Gastroesophageal sphincter (tissue), 4 donors: ENCODE data around the gene NIT2. TPM values are rescaled to one million over a fixed set of nuclear protein-coding genes. Genes with fewer than 3 reads are reported as not detected.
A peak's percentile ranks its signal among the peaks of the same experiment; 100 is the strongest.

Experiments used
- ATAC-seq: fragments of 150-250 bp; one replicate; pipeline ENCODE4 v1.9.1; 2016; ENCODE audit warnings: mild to moderate bottlenecking, moderate library complexity
- H3K27ac ChIP-seq, 4 donors: fragments of 200-600 bp; sonication (generic) in 3 of 4; 1 replicate in 3 of 4; 2 replicates in 1 of 4; pipeline ENCODE4 v1.5.1; 2016 to 2019
- H3K27me3 ChIP-seq: fragments of 200-600 bp; sonication (generic); one replicate; pipeline ENCODE4 v1.5.1; 2019
- H3K36me3 ChIP-seq, 2 donors: fragments of 200-600 bp; sonication (generic); one replicate each; pipeline ENCODE4 v1.5.1; 2019; ENCODE audit warnings: control low read depth in 1 of 2
- H3K4me1 ChIP-seq, 3 donors: fragments of 200-600 bp; sonication (generic); 1 replicate in 2 of 3; 2 replicates in 1 of 3; pipeline ENCODE4 v1.5.1; 2016 to 2019; ENCODE audit warnings: control low read depth in 2 of 3
- H3K4me3 ChIP-seq, 2 donors: fragments of 200-600 bp; sonication (generic); one replicate each; pipeline ENCODE4 v1.5.1; 2019; ENCODE audit warnings: mild to moderate bottlenecking in 1 of 2, moderate library complexity in 1 of 2
- H3K9me3 ChIP-seq, 3 donors: fragments of 200-600 bp; sonication (generic); one replicate each; pipeline ENCODE4 v1.5.1; 2017 to 2019; ENCODE audit warnings: control low read depth in 2 of 3
- CTCF ChIP-seq, 4 experiments: fragments of 200-600 bp in 2 of 4; fragments of 450-650 bp in 2 of 4; sonication (generic) in 1 of 4; IDR thresholded peaks; one replicate each; pipeline ENCODE4 v1.5.1; 2017 to 2019; ENCODE audit warnings: antibody characterized with exemption in 4 of 4, mild to moderate bottlenecking in 2 of 4, moderate library complexity in 2 of 4
- EP300 ChIP-seq: sonication (generic); formaldehyde crosslinking; IDR thresholded peaks from one replicate; pipeline ENCODE4 v1.6.1; 2017; ENCODE audit warnings: antibody characterized with exemption, mild to moderate bottlenecking
- POLR2A ChIP-seq, 2 donors: fragments of 450-650 bp; IDR thresholded peaks; one replicate each; pipeline ENCODE4 v1.6.1; 2017; ENCODE audit warnings: antibody characterized with exemption in 2 of 2, mild to moderate bottlenecking in 2 of 2, moderate library complexity in 1 of 2
- POLR2AphosphoS5 ChIP-seq: sonication (generic); formaldehyde crosslinking; IDR thresholded peaks from one replicate; pipeline ENCODE4 v1.6.1; 2017; ENCODE audit warnings: antibody characterized with exemption
- WGBS, 2 donors: methylation state at CpG; one replicate each; pipeline ENCODE4 v1.1.5; 2018; ENCODE audit warnings: low coverage in 1 of 2; 5-methylcytosine and 5-hydroxymethylcytosine counted together
- total RNA-seq, 4 donors: library from RNA; depleted of rRNA; stranded (reverse); fragments of >200 nt; gene quantifications; one replicate each; pipeline ENCODE4 v1.1.0, GENCODE V29; 2016

The NIT2 gene
- total RNA-seq, 4 donors from 2014 or later = 13.0 to 39.7 (median 21.1) TPM

- H3K27ac ChIP-seq = no peak overlapping the region
- H3K4me1 ChIP-seq = peaks cover 0 to 15% (median 2%) of the 10 kb centered on the region in 3 donors
- WGBS, 2 donors = 89 to 100% methylated on average over 3 of the region's 5 CpGs
- H3K27me3 ChIP-seq = no peaks in the 10 kb centered on the region
- ATAC-seq = no peak
- peaks cover 0 to 11% of the 10 kb centered on the region in 2 donors for H3K36me3 ChIP-seq
- TF ChIP-seq CTCF (IDR thresholded peaks at IDR 0.05) (no peak), POLR2AphosphoS5 (no peak), POLR2A (IDR thresholded peaks at IDR 0.05) (no peak), EP300 (no peak)
- no peak overlapping the region for H3K4me3 ChIP-seq
- H3K9me3 ChIP-seq = no peaks in the 10 kb centered on the region
Observed at GRCh38 chr3:100330651-100331050, 3.9 kb upstream of the NIT2 start.

- Histone ChIP-seq H3K27ac (no peak overlapping the region), H3K9me3 (no peaks in the 10 kb centered on the region), H3K4me3 (no peak overlapping the region), H3K4me1 (peaks cover 0 to 21% (median 2%) of the 10 kb centered on the region in 3 donors), H3K36me3 (peaks cover 0 to 1% of the 10 kb centered on the region in 2 donors), H3K27me3 (no peaks in the 10 kb centered on the region)
- TF ChIP-seq CTCF (IDR thresholded peaks at IDR 0.05) (no peak), POLR2AphosphoS5 (no peak), POLR2A (IDR thresholded peaks at IDR 0.05) (no peak), EP300 (no peak)
- ATAC-seq = no peak
- 81 to 90% methylated on average over 2 to 4 of the region's 4 CpGs for WGBS, 2 donors
Observed at GRCh38 chr3:100331660-100332059, 2.9 kb upstream of the NIT2 start.

- H3K4me3 ChIP-seq = no peak overlapping the region
- no peaks in the 10 kb centered on the region for H3K27me3 ChIP-seq
- H3K9me3 ChIP-seq = no peaks in the 10 kb centered on the region
- no peak overlapping the region for H3K27ac ChIP-seq
- no peak for ATAC-seq
- TF ChIP-seq POLR2AphosphoS5 (no peak), POLR2A (IDR thresholded peaks at IDR 0.05) (no peak), EP300 (no peak), CTCF (IDR thresholded peaks at IDR 0.05) (no peak)
- H3K4me1 ChIP-seq = peaks cover 0 to 21% (median 2%) of the 10 kb centered on the region in 3 donors
- no peaks in the 10 kb centered on the region for H3K36me3 ChIP-seq
Observed at GRCh38 chr3:100333051-100333450, 1.5 kb upstream of the NIT2 start.

GRCh38 chr3:100333970-100334487, 528 bp upstream of the NIT2 start:
- H3K36me3 ChIP-seq = peaks cover 0 to 9% of the 10 kb centered on the region in 2 donors

More at GRCh38 chr3:100333970-100334487, 528 bp upstream of the NIT2 start:
- TF ChIP-seq POLR2AphosphoS5 (no peak), EP300 (no peak), POLR2A (IDR thresholded peaks at IDR 0.05) (no peak), CTCF (IDR thresholded peaks at IDR 0.05) (no peak)
- H3K4me3 ChIP-seq = peak overlapping the region; percentile 74 to 81
- no peaks in the 10 kb centered on the region for H3K27me3 ChIP-seq
- 23 to 44% methylated on average over 6 to 14 of the region's 14 CpGs for WGBS, 2 donors
- no peaks in the 10 kb centered on the region for H3K9me3 ChIP-seq
- ATAC-seq = no peak
- H3K27ac ChIP-seq = peak overlapping the region; percentile 60 to 92 (median 86)
- peaks cover 0 to 21% (median 2%) of the 10 kb centered on the region in 3 donors for H3K4me1 ChIP-seq
